NK-92 (cell line): ENCODE data around the gene TNFAIP8L3.
"Not testable (repeated sequence)": the region's sequence is repeated elsewhere in the genome, so short reads cannot be mapped to it uniquely, and the experiment has no call there.

ENCODE experiments used
- DNase-seq: peaks from one replicate; lab custom pipeline; 2025; ENCODE audit not compliant: unreplicated experiment; lab: John Stamatoyannopoulos, UW

The TNFAIP8L3 gene

GRCh38 chr15:51062736-51063135, 32.0 kb downstream of the TNFAIP8L3 start:
- DNase-seq: no peak

GRCh38 chr15:51060030-51060673, 34.6 kb downstream of the TNFAIP8L3 start:
- DNase-seq: no peak

- no peak for DNase-seq
Measured at GRCh38 chr15:51054535-51054934, 40.2 kb downstream of the TNFAIP8L3 start.

GRCh38 chr15:51053571-51053970, 41.1 kb downstream of the TNFAIP8L3 start:
- no peak for DNase-seq

- DNase-seq: no peak
Measured at GRCh38 chr15:51051776-51052175, 42.9 kb downstream of the TNFAIP8L3 start.

- DNase-seq: no peak
Measured at GRCh38 chr15:51049081-51049480, 45.6 kb downstream of the TNFAIP8L3 start.

- no peak for DNase-seq
Measured at GRCh38 chr15:51048308-51048707, 46.4 kb downstream of the TNFAIP8L3 start.

GRCh38 chr15:51046799-51047449, 47.8 kb downstream of the TNFAIP8L3 start:
- no peak for DNase-seq

GRCh38 chr15:51046016-51046415, 48.7 kb downstream of the TNFAIP8L3 start:
- no peak for DNase-seq

GRCh38 chr15:51044037-51044727, 50.5 kb downstream of the TNFAIP8L3 start:
- no peak for DNase-seq

- DNase-seq: no peak
Measured at GRCh38 chr15:51038974-51039319, 55.8 kb downstream of the TNFAIP8L3 start.

GRCh38 chr15:51038162-51038973, 56.3 kb downstream of the TNFAIP8L3 start:
- DNase-seq: no peak

GRCh38 chr15:51037474-51037873, 57.2 kb downstream of the TNFAIP8L3 start:
- DNase-seq: not testable (repeated sequence)

GRCh38 chr15:51030649-51031316, 63.9 kb downstream of the TNFAIP8L3 start:
- DNase-seq: no peak

- no peak for DNase-seq
Measured at GRCh38 chr15:51025454-51025846, 69.3 kb downstream of the TNFAIP8L3 start.

GRCh38 chr15:51024735-51025453, 69.8 kb downstream of the TNFAIP8L3 start:
- no peak for DNase-seq

- DNase-seq: no peak
Measured at GRCh38 chr15:51023499-51023898, 71.2 kb downstream of the TNFAIP8L3 start.

- DNase-seq: no peak
Measured at GRCh38 chr15:51022206-51022605, 72.5 kb downstream of the TNFAIP8L3 start.

- no peak for DNase-seq
Measured at GRCh38 chr15:51016615-51017014, 78.1 kb downstream of the TNFAIP8L3 start.

GRCh38 chr15:51011212-51011611, 83.5 kb downstream of the TNFAIP8L3 start:
- no peak for DNase-seq
